ENCODE measurements around the gene SIPA1L3.

- TF ChIP-seq CTCF (IDR thresholded peaks at IDR 0.05) = no peak
- no peak for TF ChIP-seq POLR2A (IDR thresholded peaks at IDR 0.05)
Measured at GRCh38 chr19:38149661-38150061, 242.7 kb downstream of the SIPA1L3 start.

All from lower leg skin (tissue), 3 donors.